HFF-Myc (cell line): ENCODE results near the gene GPR108.
"Not testable (repeated sequence)": the region's sequence is repeated elsewhere in the genome, so short reads cannot be mapped to it uniquely, and the experiment has no call there.

Experiments used
- DNase-seq: peaks from one replicate; pipeline ENCODE4 v3.0.0-alpha.2; 2011; ENCODE audit warnings: low read depth; ENCODE audit errors: extremely low read depth
- H3K4me3 ChIP-seq: replicated peaks from 2 replicates; pipeline ENCODE4 v1.5.1; 2011; ENCODE audit warnings: low read depth, mild to moderate bottlenecking, control low read depth, low read length
- TF ChIP-seq, protein P1 (sequence below): IDR thresholded peaks from 2 replicates; pipeline ENCODE4 v1.5.1; 2012; ENCODE audit warnings: mild to moderate bottlenecking, low read depth, low read length, control low read depth; ENCODE audit errors: missing control alignments

The GPR108 gene

DNA sequence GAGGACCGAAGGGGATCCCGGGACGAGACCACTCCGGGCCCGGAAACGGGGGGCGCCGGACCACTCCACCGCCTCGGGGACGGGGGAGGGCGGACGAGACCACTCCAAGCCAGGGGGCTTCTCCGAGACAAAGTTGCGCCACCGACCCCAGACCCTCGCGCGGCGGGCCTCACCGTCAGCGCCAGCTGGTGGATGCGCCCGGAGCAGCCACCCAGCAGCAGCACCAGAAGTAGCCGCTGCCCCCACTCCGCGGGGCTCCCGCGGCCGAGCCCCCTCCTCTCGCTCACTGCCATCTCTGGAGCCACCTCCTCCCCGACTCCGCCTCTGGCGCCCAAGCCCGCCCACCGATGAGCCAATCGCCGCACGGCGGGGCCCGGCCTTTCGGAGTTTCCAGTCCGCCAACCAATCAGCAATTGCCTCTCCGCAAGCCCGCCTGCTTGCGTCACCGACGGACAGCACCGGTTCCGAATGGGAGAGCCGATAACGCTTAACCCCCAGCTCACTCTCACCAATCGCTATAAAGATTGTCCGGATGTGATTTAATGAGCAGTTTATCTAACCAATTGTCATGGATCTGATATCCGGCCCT is at the start of gene GPR108:
Gene GPR108 (minus strand): TSS at position 297 of the 589 bp plus-strand sequence. CDS start 4 bp downstream, at position 293.
- TF ChIP-seq, protein P1, sequence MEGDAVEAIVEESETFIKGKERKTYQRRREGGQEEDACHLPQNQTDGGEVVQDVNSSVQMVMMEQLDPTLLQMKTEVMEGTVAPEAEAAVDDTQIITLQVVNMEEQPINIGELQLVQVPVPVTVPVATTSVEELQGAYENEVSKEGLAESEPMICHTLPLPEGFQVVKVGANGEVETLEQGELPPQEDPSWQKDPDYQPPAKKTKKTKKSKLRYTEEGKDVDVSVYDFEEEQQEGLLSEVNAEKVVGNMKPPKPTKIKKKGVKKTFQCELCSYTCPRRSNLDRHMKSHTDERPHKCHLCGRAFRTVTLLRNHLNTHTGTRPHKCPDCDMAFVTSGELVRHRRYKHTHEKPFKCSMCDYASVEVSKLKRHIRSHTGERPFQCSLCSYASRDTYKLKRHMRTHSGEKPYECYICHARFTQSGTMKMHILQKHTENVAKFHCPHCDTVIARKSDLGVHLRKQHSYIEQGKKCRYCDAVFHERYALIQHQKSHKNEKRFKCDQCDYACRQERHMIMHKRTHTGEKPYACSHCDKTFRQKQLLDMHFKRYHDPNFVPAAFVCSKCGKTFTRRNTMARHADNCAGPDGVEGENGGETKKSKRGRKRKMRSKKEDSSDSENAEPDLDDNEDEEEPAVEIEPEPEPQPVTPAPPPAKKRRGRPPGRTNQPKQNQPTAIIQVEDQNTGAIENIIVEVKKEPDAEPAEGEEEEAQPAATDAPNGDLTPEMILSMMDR = no peak

DNA sequence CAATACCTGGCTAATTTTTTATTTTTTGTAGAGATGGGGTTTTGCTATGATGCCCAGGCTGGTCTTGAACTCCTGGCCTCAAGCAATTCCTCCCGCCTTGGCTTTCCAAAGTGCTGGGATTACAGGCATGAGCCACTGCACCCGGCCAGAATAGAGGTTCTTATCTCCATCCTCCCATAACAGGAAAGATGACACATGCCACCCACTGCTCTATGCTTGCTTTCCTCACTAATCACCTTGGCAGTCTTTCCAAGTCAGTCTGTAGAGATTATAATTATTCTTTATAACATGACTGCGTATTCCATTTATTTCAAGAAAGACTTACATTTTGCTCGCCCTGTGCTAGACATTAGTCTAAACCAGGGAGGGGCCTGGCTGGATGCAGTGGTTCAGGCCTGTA is 41.8 kb upstream of the GPR108 start:
- no peak for DNase-seq
- TF ChIP-seq, protein P1 = no peak
- no peak overlapping the region for H3K4me3 ChIP-seq

More for the DNA sequence above, at the start of gene GPR108:
- H3K4me3 ChIP-seq = peak within 1 kb of the TSS; percentile 77
- DNase-seq = peak; percentile 100

DNA sequence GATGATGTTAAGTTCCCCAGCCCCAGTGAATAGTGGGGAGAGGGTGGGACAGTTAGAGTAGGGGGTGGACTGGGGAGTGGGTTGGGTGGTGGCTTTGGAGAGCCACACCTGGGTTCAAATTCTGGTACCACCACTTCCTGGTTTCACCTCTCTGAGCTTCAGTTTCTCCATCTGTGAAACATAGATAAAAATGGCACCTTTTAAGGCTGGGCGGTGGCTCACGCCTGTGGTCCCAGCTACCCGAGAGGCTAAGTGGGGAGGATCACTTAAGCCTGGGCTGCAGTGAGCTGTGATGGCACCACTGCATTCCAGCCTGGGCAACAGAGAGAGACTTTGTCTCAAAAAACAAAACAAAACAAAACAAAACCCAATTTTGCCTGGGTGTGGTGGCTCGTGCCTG is 41.0 kb upstream of the GPR108 start:
- TF ChIP-seq, protein P1 = no peak
- no peak for DNase-seq
- H3K4me3 ChIP-seq = no peak overlapping the region

DNA sequence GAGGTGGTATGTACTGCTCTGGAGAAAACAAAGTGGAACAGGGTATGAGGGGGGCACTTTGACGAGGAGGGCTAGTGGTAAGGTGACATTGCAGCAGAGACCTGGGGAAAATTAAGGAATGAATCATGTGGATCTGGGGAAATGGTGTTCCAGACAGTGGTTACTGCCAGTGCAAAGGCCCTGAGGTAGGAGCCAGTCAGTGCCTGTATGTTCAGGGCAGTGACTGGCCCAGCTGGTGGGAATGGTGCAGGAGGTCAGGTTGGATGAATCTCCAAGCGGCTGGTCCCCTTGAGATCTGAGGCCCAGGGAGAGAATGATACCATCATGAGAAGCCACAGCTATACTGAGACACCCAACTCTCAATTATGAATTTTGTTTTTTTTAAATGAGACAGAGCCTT is 40.1 kb upstream of the GPR108 start:
- TF ChIP-seq, protein P1 = no peak
- no peak for DNase-seq
- no peak overlapping the region for H3K4me3 ChIP-seq

DNA sequence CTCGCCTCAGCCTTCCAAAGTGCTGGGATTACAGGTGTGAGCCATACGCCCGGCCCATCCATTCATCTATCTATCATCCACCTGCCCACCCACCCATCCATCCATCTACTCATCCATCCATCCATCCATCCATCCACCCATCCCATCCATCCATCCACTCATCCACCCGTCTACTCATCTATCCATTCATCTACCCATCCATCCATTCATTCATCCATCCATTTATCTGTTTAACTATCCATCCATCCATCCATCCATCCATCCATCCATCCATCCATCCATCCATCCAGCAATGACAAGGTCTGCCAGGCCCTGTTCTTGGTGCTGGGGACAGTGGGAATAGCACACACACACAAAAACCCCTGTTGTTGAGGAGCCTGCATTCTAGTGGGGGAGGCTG is 39.6 kb upstream of the GPR108 start:
- no peak for DNase-seq
- TF ChIP-seq, protein P1 = no peak
- H3K4me3 ChIP-seq = no peak overlapping the region

DNA sequence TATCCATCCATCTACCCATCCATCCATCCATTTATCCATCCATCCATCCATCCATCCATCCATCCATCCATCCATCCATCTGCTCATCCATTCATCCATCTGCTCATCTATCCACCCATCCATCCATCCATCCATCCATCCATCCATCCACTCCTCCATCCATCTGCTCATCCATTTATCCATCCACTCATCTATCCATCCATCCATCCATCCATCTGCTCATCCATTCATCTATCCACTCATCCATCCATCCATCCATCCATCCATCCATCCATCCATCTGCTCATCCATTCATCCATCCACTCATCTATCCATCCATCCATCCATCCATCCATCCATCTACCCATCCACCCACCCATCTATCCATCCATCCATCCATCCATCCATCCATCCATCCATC is 38.7 kb upstream of the GPR108 start:
- H3K4me3 ChIP-seq, DNase-seq: not testable (repeated sequence)

DNA sequence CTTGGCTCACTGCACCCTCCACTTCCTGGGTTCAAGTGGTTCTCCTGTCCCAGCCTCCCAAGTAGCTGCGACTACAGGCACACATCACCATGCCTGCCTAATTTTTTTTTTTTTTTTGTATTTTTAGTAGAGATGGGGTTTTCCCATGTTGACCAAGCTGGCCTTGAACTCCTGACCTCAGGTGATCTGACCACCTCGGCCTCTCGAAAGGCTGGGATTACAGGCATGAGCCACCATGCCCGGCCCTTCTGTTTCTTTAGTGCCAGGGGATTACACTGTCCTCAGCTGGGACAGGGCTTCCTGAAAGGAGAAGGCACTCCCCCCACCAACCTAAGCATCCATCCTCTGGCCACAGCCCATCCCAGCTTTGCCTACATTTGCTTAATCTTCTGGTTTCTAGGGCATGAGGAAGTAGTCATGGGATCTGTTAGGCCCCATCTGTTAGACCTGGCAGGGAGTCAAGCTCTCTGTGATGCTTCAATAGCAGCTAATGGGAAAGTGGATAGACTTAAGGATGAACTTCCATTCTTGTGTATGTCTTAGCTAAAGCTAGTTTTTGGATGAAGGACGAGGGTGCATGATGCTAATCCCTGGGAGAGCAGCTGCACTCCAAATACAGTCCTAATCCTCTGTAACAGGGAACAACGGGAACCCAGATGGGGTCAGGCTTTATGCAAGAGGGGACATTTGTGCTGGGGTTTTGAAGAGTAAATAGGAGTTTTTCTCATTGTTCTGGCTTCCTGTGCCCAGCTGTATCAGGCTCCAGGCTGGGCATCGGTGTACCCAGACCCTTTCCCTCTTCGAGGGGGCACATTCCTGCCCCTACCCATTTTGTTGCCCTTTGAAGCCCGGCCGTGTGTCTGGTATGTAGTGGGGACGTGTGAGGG is 37.7 kb upstream of the GPR108 start:
- TF ChIP-seq, protein P1 = no peak
- DNase-seq = no peak
- no peak overlapping the region for H3K4me3 ChIP-seq
